Upper lobe of left lung (tissue), 6 donors: ENCODE measurements around the gene ZNF557. TPM values are rescaled to one million over a fixed set of nuclear protein-coding genes. Genes with fewer than 3 reads are reported as not detected.

Experiments
- ATAC-seq, 2 donors: fragments of 200-7000 bp; cut with Tn5 transposase; one replicate each; pipeline ENCODE4 v1.9.1; 2022; ENCODE audit warnings: mild to moderate bottlenecking in 2 of 2, moderate library complexity in 2 of 2; ENCODE audit not compliant: low FRiP score in 2 of 2
- DNase-seq, 2 donors: peaks; one replicate each; pipeline ENCODE4 v3.0.0-alpha.2; 2019 to 2020
- H3K27ac ChIP-seq, 4 donors: fragments of 200-600 bp; sonication (generic); one replicate each; pipeline ENCODE4 v1.5.1; 2016 to 2019
- H3K27me3 ChIP-seq, 4 donors: fragments of 200-600 bp; sonication (generic); one replicate each; pipeline ENCODE4 v1.5.1; 2017 to 2019
- H3K36me3 ChIP-seq, 4 donors: fragments of 200-600 bp; sonication (generic); one replicate each; pipeline ENCODE4 v1.5.1; 2016 to 2019
- H3K4me1 ChIP-seq, 4 donors: fragments of 200-600 bp; sonication (generic); one replicate each; pipeline ENCODE4 v1.5.1; 2018 to 2019
- H3K4me3 ChIP-seq, 4 donors: fragments of 200-600 bp; sonication (generic); one replicate each; pipeline ENCODE4 v1.5.1; 2017 to 2019; ENCODE audit warnings: mild to moderate bottlenecking in 2 of 4, moderate library complexity in 1 of 4
- H3K9me3 ChIP-seq, 4 donors: fragments of 200-600 bp; sonication (generic); one replicate each; pipeline ENCODE4 v1.5.1; 2018 to 2019
- CTCF ChIP-seq, 6 experiments: fragments of 450-650 bp in 4 of 6; fragments of 200-600 bp in 2 of 6; sonication (generic) in 2 of 6; IDR thresholded peaks; one replicate each; pipeline ENCODE4 v1.5.1; 2016 to 2019; ENCODE audit warnings: antibody characterized with exemption in 6 of 6
- EP300 ChIP-seq, 4 donors: sonication (generic); formaldehyde crosslinking; IDR thresholded peaks; one replicate each; pipeline ENCODE4 v1.5.1; 2017; ENCODE audit warnings: antibody characterized with exemption in 4 of 4, control low read depth in 2 of 4
- POLR2A ChIP-seq, 4 donors: fragments of 450-650 bp; IDR thresholded peaks; one replicate each; pipeline ENCODE4 v1.5.1; 2016 to 2017; ENCODE audit warnings: antibody characterized with exemption in 4 of 4, mild to moderate bottlenecking in 2 of 4
- POLR2AphosphoS5 ChIP-seq, 2 donors: sonication (generic); formaldehyde crosslinking; IDR thresholded peaks; one replicate each; pipeline ENCODE4 v1.5.1; 2017; ENCODE audit warnings: antibody characterized with exemption in 2 of 2
- WGBS, 2 donors: methylation state at CpG; one replicate each; pipeline ENCODE4 v1.1.5; 2017 to 2018; 5-methylcytosine and 5-hydroxymethylcytosine counted together
- total RNA-seq, 6 donors: library from RNA; depleted of rRNA in 4 of 6; stranded (reverse); fragments of >200 nt in 4 of 6; gene quantifications; one replicate each; pipeline versions ENCODE4 v1.1.0 to v1.2.1, GENCODE V29; 2016 to 2021
- donor health status: DM: no; HTN: no; CAD: no; lungs with moderate emphysema.
- donor health status: DM: no; HTN: yes; CAD: no; lungs with severe emphysema.

ZNF557 gene
- total RNA-seq, 6 donors from 2014 or later: 2.4 to 22.0 (median 9.9) TPM

- peak; percentile 86 to 95 for DNase-seq
- 0 to 2% methylated on average over 61 to 74 of the region's 78 CpGs for WGBS, 2 donors
- TF ChIP-seq CTCF (IDR thresholded peaks at IDR 0.05) (no peak), POLR2A (IDR thresholded peaks at IDR 0.05) (peak in 1 of 4 donors; percentile 76), POLR2AphosphoS5 (IDR thresholded peaks at IDR 0.05) (peak in 1 of 2 donors; percentile 49), EP300 (IDR thresholded peaks at IDR 0.05) (no peak)
- ATAC-seq: peak; percentile 95 to 96
- Histone ChIP-seq H3K4me1 (peaks cover 4 to 27% (median 9%) of the 10 kb centered on the region in 4 donors), H3K36me3 (no peaks in the 10 kb centered on the region), H3K27me3 (no peaks in the 10 kb centered on the region), H3K27ac (peak overlapping the region; percentile 89 to 95 (median 90)), H3K4me3 (peak overlapping the region; percentile 2 to 70 (median 57)), H3K9me3 (peaks cover 5 to 24% (median 12%) of the 10 kb centered on the region in 4 donors)
These were observed 29.4 kb downstream of the ZNF557 start for GRCh38 chr19:7098701-7099596.

- TF ChIP-seq EP300 (IDR thresholded peaks at IDR 0.05) (no peak), POLR2AphosphoS5 (IDR thresholded peaks at IDR 0.05) (no peak), POLR2A (IDR thresholded peaks at IDR 0.05) (no peak), CTCF (IDR thresholded peaks at IDR 0.05) (no peak)
- 12% methylated on average over 9 of the region's 9 CpGs for WGBS, 2 donors
- Histone ChIP-seq H3K36me3 (no peaks in the 10 kb centered on the region), H3K27me3 (no peaks in the 10 kb centered on the region), H3K4me3 (peak overlapping the region; percentile 2 to 70 (median 57)), H3K9me3 (peaks cover 4 to 17% (median 8%) of the 10 kb centered on the region in 4 donors), H3K4me1 (peaks cover 4 to 27% (median 9%) of the 10 kb centered on the region in 4 donors), H3K27ac (peak overlapping the region; percentile 89 to 95 (median 90))
- no peak for ATAC-seq
- no peak for DNase-seq
These were observed 30.1 kb downstream of the ZNF557 start for GRCh38 chr19:7099597-7099921.

GRCh38 chr19:7101498-7102253 lies 32.2 kb downstream of the ZNF557 start:
- H3K4me1 ChIP-seq: peaks cover 4 to 27% (median 9%) of the 10 kb centered on the region in 4 donors
- WGBS, 2 donors: 62 to 66% methylated on average over 19 of the region's 19 CpGs
- DNase-seq: no peak
- H3K9me3 ChIP-seq: no peaks in the 10 kb centered on the region
- no peaks in the 10 kb centered on the region for H3K27me3 ChIP-seq
- ATAC-seq: no peak
- no peak overlapping the region for H3K27ac ChIP-seq
- TF ChIP-seq EP300 (IDR thresholded peaks at IDR 0.05): no peak
- no peak for TF ChIP-seq POLR2A (IDR thresholded peaks at IDR 0.05)
- no peak for TF ChIP-seq CTCF (IDR thresholded peaks at IDR 0.05)
- H3K36me3 ChIP-seq: no peaks in the 10 kb centered on the region
- H3K4me3 ChIP-seq: no peak overlapping the region

GRCh38 chr19:7104747-7105447 lies 35.4 kb downstream of the ZNF557 start:
- DNase-seq (peak in 1 of 2 donors; percentile 22), ATAC-seq (peak in 1 of 2 donors; percentile 28)
- Histone ChIP-seq H3K9me3 (no peaks in the 10 kb centered on the region), H3K4me1 (peaks cover 1 to 18% (median 3%) of the 10 kb centered on the region in 4 donors), H3K36me3 (no peaks in the 10 kb centered on the region), H3K27me3 (no peaks in the 10 kb centered on the region), H3K27ac (no peak overlapping the region), H3K4me3 (no peak overlapping the region)
- TF ChIP-seq POLR2A (IDR thresholded peaks at IDR 0.05) (no peak), POLR2AphosphoS5 (IDR thresholded peaks at IDR 0.05) (no peak), CTCF (IDR thresholded peaks at IDR 0.05) (no peak), EP300 (IDR thresholded peaks at IDR 0.05) (no peak)
